ENCODE data around the gene C2orf76. TPM values are rescaled to one million over a fixed set of nuclear protein-coding genes. Genes with fewer than 3 reads are reported as not detected.

The C2orf76 gene
- total and polyA plus RNA-seq, 7 donors: 11.1 to 26.4 (median 17.6) TPM

- DNase-seq: no peak
- no peaks in the 10 kb centered on the region for H3K27me3 ChIP-seq
- H3K27ac ChIP-seq: no peak overlapping the region
- H3K36me3 ChIP-seq: no peaks in the 10 kb centered on the region
- 88 to 90% methylated on average over 9 of the region's 9 CpGs for WGBS, 2 donors
- H3K4me3 ChIP-seq: no peak overlapping the region
- TF ChIP-seq POLR2A (IDR thresholded peaks at IDR 0.05) (no peak), CTCF (IDR thresholded peaks at IDR 0.05) (no peak), POLR2AphosphoS5 (IDR thresholded peaks at IDR 0.05) (no peak), EP300 (IDR thresholded peaks at IDR 0.05) (no peak)
- peaks cover 0 to 3% (median 0%) of the 10 kb centered on the region in 4 donors for H3K4me1 ChIP-seq
- intact Hi-C loops (cut with DNase I): no loop called here
- H3K9me3 ChIP-seq: no peaks in the 10 kb centered on the region
Measured at GRCh38 chr2:119311831-119312230, 54.8 kb downstream of the C2orf76 start.

GRCh38 chr2:119311371-119311770, 55.3 kb downstream of the C2orf76 start:
- no peak overlapping the region for H3K27ac ChIP-seq
- DNase-seq: no peak
- 89 to 95% methylated on average over 5 of the region's 5 CpGs for whole genome bisulfite sequencing, 2 donors
- H3K4me3 ChIP-seq: no peak overlapping the region
- no peaks in the 10 kb centered on the region for H3K27me3 ChIP-seq
- H3K9me3 ChIP-seq: no peaks in the 10 kb centered on the region
- H3K36me3 ChIP-seq: no peaks in the 10 kb centered on the region
- H3K4me1 ChIP-seq: peaks cover 0 to 6% (median 0%) of the 10 kb centered on the region in 4 donors
- no peak for TF ChIP-seq EP300 (IDR thresholded peaks at IDR 0.05)
- no peak for TF ChIP-seq POLR2AphosphoS5 (IDR thresholded peaks at IDR 0.05)
- no peak for TF ChIP-seq POLR2A (IDR thresholded peaks at IDR 0.05)
- TF ChIP-seq CTCF (IDR thresholded peaks at IDR 0.05): no peak
- intact Hi-C loops (cut with DNase I): no loop called here

- WGBS, 2 donors: 90 to 97% methylated on average over 4 of the region's 4 CpGs
- H3K36me3 ChIP-seq: no peaks in the 10 kb centered on the region
- no peaks in the 10 kb centered on the region for H3K9me3 ChIP-seq
- no peaks in the 10 kb centered on the region for H3K27me3 ChIP-seq
- H3K4me1 ChIP-seq: peaks cover 0 to 20% (median 0%) of the 10 kb centered on the region in 4 donors
- no peak for DNase-seq
- no peak for TF ChIP-seq POLR2A (IDR thresholded peaks at IDR 0.05)
- TF ChIP-seq POLR2AphosphoS5 (IDR thresholded peaks at IDR 0.05): no peak
- TF ChIP-seq EP300 (IDR thresholded peaks at IDR 0.05): no peak
- TF ChIP-seq CTCF (IDR thresholded peaks at IDR 0.05): no peak
- H3K4me3 ChIP-seq: no peak overlapping the region
- intact Hi-C loops (cut with DNase I): no loop called here
- no peak overlapping the region for H3K27ac ChIP-seq
Measured at GRCh38 chr2:119308793-119309330, 57.8 kb downstream of the C2orf76 start.

GRCh38 chr2:119307419-119308140, 59.1 kb downstream of the C2orf76 start:
- no peak for TF ChIP-seq CTCF (IDR thresholded peaks at IDR 0.05)
- no peak for TF ChIP-seq EP300 (IDR thresholded peaks at IDR 0.05)
- no peak for TF ChIP-seq POLR2AphosphoS5 (IDR thresholded peaks at IDR 0.05)
- no peak for TF ChIP-seq POLR2A (IDR thresholded peaks at IDR 0.05)
- DNase-seq: no peak
- WGBS, 2 donors: 69 to 90% methylated on average over 7 of the region's 7 CpGs
- no peaks in the 10 kb centered on the region for H3K27me3 ChIP-seq
- intact Hi-C loops (cut with DNase I): no loop called here
- no peaks in the 10 kb centered on the region for H3K9me3 ChIP-seq
- H3K4me1 ChIP-seq: peaks cover 0 to 20% (median 0%) of the 10 kb centered on the region in 4 donors
- peak overlapping the region in 1 of 4 donors; percentile 17 for H3K27ac ChIP-seq
- no peak overlapping the region for H3K4me3 ChIP-seq
- no peaks in the 10 kb centered on the region for H3K36me3 ChIP-seq
